GM10248 (cell line): ENCODE data around the gene TLR8.
"Not testable (repeated sequence)": the region's sequence is repeated elsewhere in the genome, so short reads cannot be mapped to it uniquely, and the experiment has no call there.

Experiments used
- CTCF ChIA-PET: fragments of 300-600 bp; sonication (Branson Sonifier 250); formaldehyde crosslinking; extraction: SDS; loops from one replicate; lab custom pipeline; 2021; ENCODE audit warnings: antibody characterized with exemption; lab: Yijun Ruan, JAX
- POLR2A ChIA-PET: fragments of 350-650 bp; sonication (Branson Sonifier 250); formaldehyde crosslinking; extraction: SDS; loops from one replicate; lab custom pipeline; 2020; ENCODE audit warnings: antibody characterized with exemption; lab: Yijun Ruan, JAX
- DNase-seq: peaks from one replicate; pipeline ENCODE4 v3.0.0; 2012; ENCODE audit errors: extremely low spot score
- TF ChIP-seq, protein P1 (sequence below): IDR thresholded peaks from 2 replicates; pipeline ENCODE4 v1.5.1; 2012; ENCODE audit warnings: mild to moderate bottlenecking, low read depth; ENCODE audit errors: extremely low read depth, missing control alignments, control extremely low read depth

TLR8 gene

DNA sequence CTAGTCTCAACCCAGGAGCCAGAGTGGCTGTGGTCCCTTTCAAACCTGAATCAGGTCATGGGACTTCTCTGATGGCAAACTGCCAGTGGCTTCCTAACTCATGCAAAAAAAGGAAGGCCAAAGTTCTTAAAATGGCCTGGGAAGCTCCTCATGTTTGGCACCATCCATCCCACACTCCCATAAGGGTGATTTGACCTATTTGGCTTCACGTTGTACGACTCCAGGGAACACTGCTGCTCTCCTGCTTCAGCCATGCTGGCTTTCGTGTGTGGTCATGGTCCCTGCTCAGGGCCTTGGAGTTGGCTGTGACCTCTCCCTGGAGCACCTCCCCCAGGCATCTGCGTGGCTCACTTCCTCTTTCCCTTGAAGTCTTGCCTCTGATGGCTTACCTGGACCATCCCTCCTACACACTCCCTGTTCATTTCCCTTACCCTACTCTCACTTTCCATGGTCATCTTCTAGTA lies 55.7 kb downstream of the TLR8 start:
- TF ChIP-seq, protein P1, sequence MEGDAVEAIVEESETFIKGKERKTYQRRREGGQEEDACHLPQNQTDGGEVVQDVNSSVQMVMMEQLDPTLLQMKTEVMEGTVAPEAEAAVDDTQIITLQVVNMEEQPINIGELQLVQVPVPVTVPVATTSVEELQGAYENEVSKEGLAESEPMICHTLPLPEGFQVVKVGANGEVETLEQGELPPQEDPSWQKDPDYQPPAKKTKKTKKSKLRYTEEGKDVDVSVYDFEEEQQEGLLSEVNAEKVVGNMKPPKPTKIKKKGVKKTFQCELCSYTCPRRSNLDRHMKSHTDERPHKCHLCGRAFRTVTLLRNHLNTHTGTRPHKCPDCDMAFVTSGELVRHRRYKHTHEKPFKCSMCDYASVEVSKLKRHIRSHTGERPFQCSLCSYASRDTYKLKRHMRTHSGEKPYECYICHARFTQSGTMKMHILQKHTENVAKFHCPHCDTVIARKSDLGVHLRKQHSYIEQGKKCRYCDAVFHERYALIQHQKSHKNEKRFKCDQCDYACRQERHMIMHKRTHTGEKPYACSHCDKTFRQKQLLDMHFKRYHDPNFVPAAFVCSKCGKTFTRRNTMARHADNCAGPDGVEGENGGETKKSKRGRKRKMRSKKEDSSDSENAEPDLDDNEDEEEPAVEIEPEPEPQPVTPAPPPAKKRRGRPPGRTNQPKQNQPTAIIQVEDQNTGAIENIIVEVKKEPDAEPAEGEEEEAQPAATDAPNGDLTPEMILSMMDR, result no peak
- ChIA-PET CTCF (no interaction called here), POLR2A (no interaction called here)
- DNase-seq, result peak; percentile 47

DNA sequence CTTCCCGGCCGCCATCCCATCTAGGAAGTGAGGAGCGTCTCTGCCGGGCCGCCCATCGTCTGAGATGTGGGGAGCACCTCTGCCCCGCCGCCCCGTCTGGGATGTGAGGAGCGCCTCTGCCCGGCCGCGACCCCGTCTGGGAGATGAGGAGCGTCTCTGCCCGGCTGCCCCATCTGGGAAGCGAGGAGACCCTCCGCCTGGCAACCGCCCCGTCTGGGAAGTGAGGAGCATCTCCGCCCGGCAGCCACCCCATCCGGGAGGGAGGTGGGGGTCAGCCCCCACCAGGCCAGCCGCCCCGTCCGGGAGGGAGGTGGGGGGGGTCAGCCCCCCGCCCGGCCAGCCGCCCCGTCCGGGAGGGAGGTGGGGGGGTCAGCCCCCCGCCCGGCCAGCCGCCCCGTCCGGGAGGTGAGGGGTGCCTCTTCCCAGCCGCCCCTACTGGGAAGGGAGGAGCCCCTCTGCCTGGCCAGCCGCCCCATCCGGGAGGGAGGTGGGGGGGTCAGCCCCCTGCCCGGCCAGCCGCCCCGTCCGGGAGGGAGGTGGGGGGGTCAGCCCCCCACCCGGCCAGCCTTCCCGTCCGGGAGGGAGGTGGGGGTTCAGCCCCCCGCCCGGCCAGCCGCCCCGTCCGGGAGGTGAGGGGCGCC lies 56.9 kb downstream of the TLR8 start:
- POLR2A ChIA-PET, CTCF ChIA-PET, DNase-seq: not testable (repeated sequence)

DNA sequence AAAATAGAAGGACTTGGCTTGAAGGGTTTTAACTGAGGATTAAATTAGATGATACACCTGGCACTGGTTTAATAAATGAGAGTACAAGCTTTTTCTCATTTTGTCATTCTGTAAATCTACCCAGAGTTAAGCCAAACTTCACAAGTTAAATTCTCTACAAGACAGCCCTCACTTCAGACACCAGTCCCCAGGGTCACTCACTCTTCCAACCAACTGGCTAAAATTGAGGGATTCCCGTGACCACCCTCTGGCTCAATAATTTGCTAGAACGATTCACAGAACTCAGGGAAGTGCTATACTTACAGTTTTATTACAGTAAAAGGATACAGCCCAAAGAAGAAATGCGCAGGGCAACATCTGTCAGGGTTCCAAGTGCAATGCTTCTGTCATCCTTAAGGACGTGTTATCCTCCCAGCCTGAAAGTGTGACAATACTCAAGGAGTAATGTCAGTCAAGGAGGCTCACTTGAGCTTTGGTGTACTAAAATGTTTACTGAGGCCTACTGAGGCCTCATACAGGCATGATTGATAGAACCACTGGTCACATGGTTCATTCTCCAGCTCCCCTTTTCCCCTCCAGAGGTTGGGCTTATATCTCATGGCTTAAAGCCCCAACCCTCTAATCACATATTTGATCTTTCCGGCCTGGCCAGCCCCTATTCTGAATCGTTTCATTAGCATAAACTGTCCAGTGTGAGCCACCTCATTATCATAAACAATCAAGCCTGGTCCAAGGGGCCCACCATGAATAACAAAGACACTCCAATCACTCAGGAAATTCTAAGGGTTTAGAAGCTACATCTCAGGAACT lies 58.9 kb downstream of the TLR8 start:
- CTCF ChIA-PET, result interaction anchor here (1.4 to 2.2 kb wide), 2 partner anchors 13 to 15 kb away, joined by 3 to 6 read pairs; no protein-coding TSS in a partner anchor
- DNase-seq, result no peak
- POLR2A ChIA-PET, result no interaction called here
- TF ChIP-seq, protein P1, result no peak

DNA sequence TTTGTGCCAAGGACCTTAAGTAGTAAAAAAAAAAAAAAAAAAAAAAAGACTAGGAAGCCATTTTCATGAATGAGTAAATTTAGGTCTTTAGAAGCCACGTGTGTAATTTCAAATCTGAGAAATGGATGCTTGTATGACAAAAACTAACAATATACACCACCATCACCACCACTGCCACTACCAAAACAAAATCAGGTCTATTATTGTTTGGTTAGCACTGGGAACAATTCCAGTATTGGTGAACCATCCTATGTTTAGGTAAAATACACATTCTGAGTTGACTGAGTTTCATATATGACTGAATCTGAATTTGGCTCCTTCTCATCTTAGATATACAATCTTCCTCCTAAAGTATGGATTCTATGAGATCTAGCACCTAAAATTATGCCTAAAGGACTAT lies 59.7 kb downstream of the TLR8 start:
- CTCF ChIA-PET, result interaction anchor here (2.2 kb wide), 1 partner anchor 15 kb away, joined by 6 read pairs; no protein-coding TSS in a partner anchor
- TF ChIP-seq, protein P1, result no peak
- no peak for DNase-seq
- POLR2A ChIA-PET, result no interaction called here

DNA sequence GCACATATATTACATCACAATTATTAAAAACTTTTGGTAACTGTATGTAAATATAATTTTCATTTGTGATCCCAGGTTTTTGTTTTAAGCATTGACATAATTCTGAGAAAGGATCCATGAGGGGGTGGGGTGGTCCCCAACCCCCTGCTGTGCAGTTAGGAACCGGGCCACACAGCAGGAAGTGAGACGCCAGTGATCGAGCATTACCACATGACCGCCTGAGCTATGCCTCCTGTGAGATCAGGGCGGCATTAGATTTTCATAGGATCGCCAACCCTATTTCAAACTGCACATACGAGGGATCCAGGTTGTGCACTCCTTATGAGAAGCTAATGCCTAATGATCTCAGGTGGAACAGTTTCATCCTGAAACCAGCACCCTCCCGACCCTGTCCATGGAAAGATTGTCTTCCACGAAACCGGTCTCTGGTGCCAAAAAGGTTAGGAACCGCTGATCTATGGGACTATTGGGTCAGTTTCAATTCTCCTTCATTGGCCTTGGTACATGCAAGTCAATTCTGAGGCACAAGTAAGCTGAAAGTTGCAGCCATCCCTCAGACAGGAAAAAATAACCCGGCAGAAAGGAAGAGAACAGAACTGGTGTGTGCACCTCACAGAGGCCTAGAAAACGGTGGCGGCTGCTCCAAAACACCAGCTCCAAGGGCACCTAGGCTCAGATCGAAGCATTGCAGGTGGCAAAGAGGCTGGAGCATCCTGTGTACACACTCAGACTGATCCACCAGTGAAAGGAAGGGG lies 61.5 kb downstream of the TLR8 start:
- ChIA-PET POLR2A (interaction anchor here (0.9 to 1.3 kb wide), 2 partner anchors 9 to 11 kb away, joined by 3 to 4 read pairs; no protein-coding TSS in a partner anchor), CTCF (interaction anchor here (1.6 to 2.4 kb wide), 3 partner anchors 16 to 21 kb away, joined by 3 to 8 read pairs (median 7); no protein-coding TSS in a partner anchor)
- TF ChIP-seq, protein P1, result no peak
- no peak for DNase-seq

DNA sequence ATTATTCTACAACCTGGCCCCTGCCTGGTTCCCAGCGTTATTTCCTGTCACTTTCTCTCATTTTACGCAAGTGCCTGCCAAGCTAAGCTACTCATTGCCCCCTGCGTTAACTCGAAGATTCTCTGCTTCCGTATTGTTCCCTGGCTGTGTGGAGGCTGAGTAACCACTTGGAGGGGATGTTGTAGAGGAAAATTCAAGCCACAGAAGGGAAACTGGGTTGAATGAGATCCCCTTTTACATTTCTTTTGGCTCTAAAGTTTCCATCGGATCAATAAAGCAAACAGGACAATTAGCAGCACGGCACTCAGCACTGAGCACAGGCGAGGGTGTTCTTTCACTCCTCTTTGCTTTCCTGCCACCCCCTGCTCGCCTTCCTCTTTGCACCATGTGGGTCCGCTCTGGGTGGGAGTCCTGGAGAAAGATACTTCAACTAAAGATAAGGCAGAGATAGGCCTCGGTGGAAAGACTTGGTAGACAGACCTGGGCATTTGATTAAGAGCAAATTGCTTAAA lies 64.3 kb downstream of the TLR8 start:
- TF ChIP-seq, protein P1, result no peak
- DNase-seq, result no peak
- CTCF ChIA-PET, result interaction anchor here (0.8 to 3.3 kb wide), 6 partner anchors 15 to 517 kb away, joined by 3 to 11 read pairs (median 6); no protein-coding TSS in a partner anchor
- POLR2A ChIA-PET, result no interaction called here
